ENCODE measurements around the gene EFNA3. TPM values are rescaled to one million over a fixed set of nuclear protein-coding genes. Genes with fewer than 3 reads are reported as not detected.

The EFNA3 gene, protein sequence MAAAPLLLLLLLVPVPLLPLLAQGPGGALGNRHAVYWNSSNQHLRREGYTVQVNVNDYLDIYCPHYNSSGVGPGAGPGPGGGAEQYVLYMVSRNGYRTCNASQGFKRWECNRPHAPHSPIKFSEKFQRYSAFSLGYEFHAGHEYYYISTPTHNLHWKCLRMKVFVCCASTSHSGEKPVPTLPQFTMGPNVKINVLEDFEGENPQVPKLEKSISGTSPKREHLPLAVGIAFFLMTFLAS
- polyA plus RNA-seq (2012; ENCODE audit: insufficient read length, low read depth): 8.9 TPM

DNA sequence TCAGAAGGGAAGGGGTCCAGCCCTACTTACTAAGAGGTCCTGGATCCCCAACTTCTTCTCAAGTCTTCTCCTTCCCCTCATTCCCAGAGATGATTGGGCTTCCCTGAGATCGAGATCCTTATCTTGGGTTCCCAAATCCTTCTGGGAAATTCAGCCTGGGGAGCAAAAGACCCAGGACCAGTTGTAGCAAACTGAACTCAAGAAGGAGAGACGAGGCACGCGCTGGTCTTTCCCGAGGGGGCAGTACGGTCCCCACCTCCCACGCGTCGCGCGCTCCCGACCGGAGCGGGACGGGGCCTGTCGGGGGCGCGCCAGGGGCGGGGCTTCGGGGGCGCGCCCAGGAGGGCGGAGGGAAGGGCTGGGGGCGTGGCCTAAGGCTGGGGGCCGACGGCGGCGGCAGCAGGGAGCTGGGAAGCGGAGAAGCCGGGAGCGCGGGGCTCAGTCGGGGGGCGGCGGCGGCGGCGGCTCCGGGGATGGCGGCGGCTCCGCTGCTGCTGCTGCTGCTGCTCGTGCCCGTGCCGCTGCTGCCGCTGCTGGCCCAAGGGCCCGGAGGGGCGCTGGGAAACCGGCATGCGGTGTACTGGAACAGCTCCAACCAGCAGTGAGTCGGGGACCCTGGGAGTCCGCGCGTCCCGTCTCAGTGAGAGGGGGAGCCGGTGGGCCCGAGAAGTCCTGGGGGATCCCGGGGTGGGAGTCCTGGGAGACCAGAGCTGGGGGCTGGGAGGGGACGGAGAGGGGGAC is at the start of gene EFNA3:
TSS of gene EFNA3 (plus strand) at position 369 of the 741 bp plus-strand sequence. CDS start at position 474, 105 bp downstream.
- TF ChIP-seq FOXP2 (optimal IDR thresholded peaks at IDR 0.05; ENCODE audit: borderline replicate concordance, extremely low read depth, extremely low read length, insufficient read depth) (no peak), TAF1 (IDR thresholded peaks at IDR 0.05; ENCODE audit: borderline replicate concordance, insufficient read depth, low read length) (no peak), SIN3A (IDR thresholded peaks at IDR 0.05; ENCODE audit: borderline replicate concordance, insufficient read depth, low read length) (no peak)
- TF ChIP-seq, protein P1, sequence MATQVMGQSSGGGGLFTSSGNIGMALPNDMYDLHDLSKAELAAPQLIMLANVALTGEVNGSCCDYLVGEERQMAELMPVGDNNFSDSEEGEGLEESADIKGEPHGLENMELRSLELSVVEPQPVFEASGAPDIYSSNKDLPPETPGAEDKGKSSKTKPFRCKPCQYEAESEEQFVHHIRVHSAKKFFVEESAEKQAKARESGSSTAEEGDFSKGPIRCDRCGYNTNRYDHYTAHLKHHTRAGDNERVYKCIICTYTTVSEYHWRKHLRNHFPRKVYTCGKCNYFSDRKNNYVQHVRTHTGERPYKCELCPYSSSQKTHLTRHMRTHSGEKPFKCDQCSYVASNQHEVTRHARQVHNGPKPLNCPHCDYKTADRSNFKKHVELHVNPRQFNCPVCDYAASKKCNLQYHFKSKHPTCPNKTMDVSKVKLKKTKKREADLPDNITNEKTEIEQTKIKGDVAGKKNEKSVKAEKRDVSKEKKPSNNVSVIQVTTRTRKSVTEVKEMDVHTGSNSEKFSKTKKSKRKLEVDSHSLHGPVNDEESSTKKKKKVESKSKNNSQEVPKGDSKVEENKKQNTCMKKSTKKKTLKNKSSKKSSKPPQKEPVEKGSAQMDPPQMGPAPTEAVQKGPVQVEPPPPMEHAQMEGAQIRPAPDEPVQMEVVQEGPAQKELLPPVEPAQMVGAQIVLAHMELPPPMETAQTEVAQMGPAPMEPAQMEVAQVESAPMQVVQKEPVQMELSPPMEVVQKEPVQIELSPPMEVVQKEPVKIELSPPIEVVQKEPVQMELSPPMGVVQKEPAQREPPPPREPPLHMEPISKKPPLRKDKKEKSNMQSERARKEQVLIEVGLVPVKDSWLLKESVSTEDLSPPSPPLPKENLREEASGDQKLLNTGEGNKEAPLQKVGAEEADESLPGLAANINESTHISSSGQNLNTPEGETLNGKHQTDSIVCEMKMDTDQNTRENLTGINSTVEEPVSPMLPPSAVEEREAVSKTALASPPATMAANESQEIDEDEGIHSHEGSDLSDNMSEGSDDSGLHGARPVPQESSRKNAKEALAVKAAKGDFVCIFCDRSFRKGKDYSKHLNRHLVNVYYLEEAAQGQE (IDR thresholded peaks at IDR 0.05; ENCODE audit: insufficient read depth in 1 of 2, low read depth in 2 of 2, low read length in 2 of 2): no peak

DNA sequence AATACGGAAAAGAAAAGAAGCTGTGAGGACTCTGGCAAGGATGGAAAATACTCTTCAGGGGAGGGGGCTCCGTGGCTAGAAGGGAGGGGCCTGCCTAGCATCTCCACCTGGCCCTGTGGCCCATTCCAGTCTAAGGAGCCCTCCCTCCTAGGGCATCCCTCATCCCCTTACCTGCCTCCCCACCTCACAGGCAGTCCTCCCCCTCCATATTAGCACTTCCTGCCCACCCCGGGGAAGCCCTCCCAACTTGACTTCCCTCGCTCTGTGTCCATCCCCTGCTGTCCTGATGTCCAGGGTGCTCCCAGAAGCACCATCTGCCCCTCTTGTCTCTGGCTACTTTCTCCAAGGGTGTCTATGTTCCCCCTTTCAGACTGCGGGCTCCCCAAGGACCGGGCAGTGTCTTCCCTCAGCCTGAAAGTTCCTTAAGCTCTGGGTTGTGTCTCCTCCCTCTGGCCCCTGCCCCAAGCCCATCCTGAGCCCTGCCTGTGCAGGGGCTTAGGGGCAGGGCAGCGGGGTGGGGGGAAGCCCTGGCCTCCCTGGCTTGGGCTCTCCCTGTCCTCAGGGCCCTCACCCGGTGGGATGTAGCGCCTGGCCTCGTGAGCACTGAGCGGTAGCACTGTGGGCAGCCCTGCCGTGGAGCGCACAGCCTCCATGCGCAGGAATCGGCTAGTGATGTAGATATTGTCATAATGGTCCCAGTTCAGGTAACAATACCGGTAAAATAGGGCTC is 49.0 kb upstream of the EFNA3 start:
- TF ChIP-seq SIN3A (IDR thresholded peaks at IDR 0.05; ENCODE audit: borderline replicate concordance, insufficient read depth, low read length) (no peak), TAF1 (IDR thresholded peaks at IDR 0.05; ENCODE audit: borderline replicate concordance, insufficient read depth, low read length) (no peak), FOXP2 (optimal IDR thresholded peaks at IDR 0.05; ENCODE audit: borderline replicate concordance, extremely low read depth, extremely low read length, insufficient read depth) (no peak), POLR2AphosphoS5 (IDR thresholded peaks at IDR 0.05; ENCODE audit: low read depth, low read length) (no peak)
- TF ChIP-seq, protein P1 (IDR thresholded peaks at IDR 0.05; ENCODE audit: insufficient read depth in 1 of 2, low read depth in 2 of 2, low read length in 2 of 2): no peak

DNA sequence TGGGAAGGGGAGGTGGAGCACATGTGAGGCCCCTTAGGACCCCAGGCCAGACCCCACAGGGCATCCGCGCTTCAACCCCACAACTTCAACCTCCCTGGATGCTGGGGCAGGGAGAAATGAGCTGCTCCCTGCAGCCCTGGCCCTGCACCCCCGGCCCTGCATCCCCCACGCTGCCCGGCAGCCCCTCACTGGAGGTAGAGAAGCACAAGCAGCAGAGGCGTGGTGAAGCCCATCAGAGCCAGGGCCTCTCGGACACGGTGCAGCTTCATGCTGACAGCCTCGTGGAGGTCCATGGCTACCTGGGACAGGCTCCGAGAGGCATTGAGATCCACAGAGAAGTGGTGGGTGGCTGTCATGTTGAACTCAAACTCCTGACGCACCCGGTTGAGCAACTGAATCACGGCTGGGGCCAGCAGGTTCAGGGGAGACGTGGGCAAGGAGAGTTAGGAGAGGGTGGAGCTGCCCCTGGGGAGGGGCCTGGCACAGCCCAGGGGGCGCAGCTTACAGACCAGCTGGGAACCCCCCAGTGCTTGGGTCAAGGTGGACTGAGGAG is 48.3 kb upstream of the EFNA3 start:
- TF ChIP-seq SIN3A (IDR thresholded peaks at IDR 0.05; ENCODE audit: borderline replicate concordance, insufficient read depth, low read length) (no peak), POLR2AphosphoS5 (IDR thresholded peaks at IDR 0.05; ENCODE audit: low read depth, low read length) (no peak), FOXP2 (optimal IDR thresholded peaks at IDR 0.05; ENCODE audit: borderline replicate concordance, extremely low read depth, extremely low read length, insufficient read depth) (no peak), TAF1 (IDR thresholded peaks at IDR 0.05; ENCODE audit: borderline replicate concordance, insufficient read depth, low read length) (no peak)
- TF ChIP-seq, protein P1 (IDR thresholded peaks at IDR 0.05; ENCODE audit: insufficient read depth in 1 of 2, low read depth in 2 of 2, low read length in 2 of 2): no peak

DNA sequence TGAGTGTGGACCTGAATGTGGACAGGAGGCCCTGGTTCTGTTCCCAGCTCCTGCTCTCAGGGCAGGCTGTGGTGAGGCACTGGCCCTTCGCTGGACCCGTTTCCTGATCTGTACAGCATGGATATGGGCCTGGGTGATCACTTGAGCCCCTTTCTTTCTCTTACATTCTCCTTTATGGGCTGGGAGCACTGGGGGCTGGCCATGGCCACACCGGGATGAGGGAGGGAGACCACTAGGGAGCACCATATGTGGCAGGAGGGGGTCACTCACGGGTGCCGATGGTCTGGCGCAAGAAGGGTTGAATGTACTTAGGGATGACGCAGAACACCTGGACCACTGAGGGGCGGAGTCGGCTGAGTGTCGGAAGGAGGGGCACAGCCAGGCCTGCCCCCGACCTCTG is 47.7 kb upstream of the EFNA3 start:
- no peak for TF ChIP-seq SIN3A (IDR thresholded peaks at IDR 0.05; ENCODE audit: borderline replicate concordance, insufficient read depth, low read length)
- TF ChIP-seq POLR2AphosphoS5 (IDR thresholded peaks at IDR 0.05; ENCODE audit: low read depth, low read length): no peak
- TF ChIP-seq TAF1 (IDR thresholded peaks at IDR 0.05; ENCODE audit: borderline replicate concordance, insufficient read depth, low read length): no peak
- TF ChIP-seq, protein P1 (IDR thresholded peaks at IDR 0.05; ENCODE audit: insufficient read depth in 1 of 2, low read depth in 2 of 2, low read length in 2 of 2): no peak
- TF ChIP-seq FOXP2 (optimal IDR thresholded peaks at IDR 0.05; ENCODE audit: borderline replicate concordance, extremely low read depth, extremely low read length, insufficient read depth): no peak

All from PFSK-1 (cell line).